ENCODE results near the gene C1orf210. TPM values are rescaled to one million over a fixed set of nuclear protein-coding genes. Genes with fewer than 3 reads are reported as not detected.

The C1orf210 gene
- total RNA-seq, 1 experiment from 2014 or later = 5.9 TPM

DNA sequence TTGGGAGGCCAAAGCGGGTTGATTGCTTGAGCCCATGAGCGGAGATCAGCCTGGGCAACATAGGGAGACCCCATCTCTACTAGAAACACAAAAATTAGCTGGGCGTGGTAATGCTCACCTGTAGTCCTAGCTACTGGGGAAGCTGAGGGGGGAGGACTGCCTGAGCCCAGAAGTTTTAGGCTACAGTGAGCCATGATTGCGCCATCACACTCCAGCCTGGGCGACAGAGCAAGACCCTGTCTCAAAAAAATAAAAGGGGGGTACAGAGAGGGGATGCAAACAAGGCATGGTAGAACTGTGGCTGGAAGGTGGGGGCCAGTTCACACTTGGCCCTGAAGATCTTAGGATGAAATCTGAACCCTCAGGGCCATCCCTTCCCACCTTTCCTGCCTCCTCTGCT lies 1.2 kb upstream of the C1orf210 start:
- peaks cover 3% of the 10 kb centered on the region for H3K27me3 Mint-ChIP-seq (ENCODE audit: low read depth)
- peaks cover 3% of the 10 kb centered on the region for H3K23me2 ChIP-seq (ENCODE audit: insufficient read length, low read depth, low read length, poor library complexity, severe bottlenecking)
- H3K79me2 ChIP-seq (ENCODE audit: insufficient read depth, low read length) = no peaks in the 10 kb centered on the region
- H3K4me2 ChIP-seq (ENCODE audit: insufficient read depth, insufficient read length, low read length) = no peak overlapping the region
- no peaks in the 10 kb centered on the region for H3K79me1 ChIP-seq (ENCODE audit: insufficient read depth, low read depth, low read length, poor library complexity, severe bottlenecking)
- H3K9me3 Mint-ChIP-seq = no peaks in the 10 kb centered on the region
- H2AK5ac ChIP-seq (ENCODE audit: insufficient read length, low read length) = no peak overlapping the region
- no peak overlapping the region for H2BK120ac ChIP-seq (ENCODE audit: low read depth, low read length, poor library complexity, severe bottlenecking)
- no peak overlapping the region for H2BK20ac ChIP-seq (ENCODE audit: low read depth, low read length, poor library complexity, severe bottlenecking)
- no peak overlapping the region for H2BK5ac ChIP-seq (ENCODE audit: insufficient read length, low read length)
- no peak overlapping the region for H4K5ac ChIP-seq (ENCODE audit: insufficient read length, low read depth, low read length)
- H3K27me3 ChIP-seq (ENCODE audit: insufficient read depth, low read length) = no peaks in the 10 kb centered on the region
- H3K4me1 ChIP-seq (ENCODE audit: insufficient read depth, low read length) = peaks cover 7% of the 10 kb centered on the region; the same call in 1 of the 2 replicates
- no peaks in the 10 kb centered on the region for H3K9me3 ChIP-seq (ENCODE audit: control insufficient read depth, low read depth, low read length)
- no CpG with 5 or more reads among the region's 5 CpGs for WGBS (ENCODE audit: extremely low coverage, insufficient read length, low lambda C conversion rate)
- peaks cover 0 to 5% (median 2%) of the 10 kb centered on the region in 3 experiments; a peak in 4 of 7 replicates for H3K36me3 Mint-ChIP-seq (ENCODE audit: insufficient read depth in 1 of 3, low read depth in 3 of 3)
- no peak for DNase-seq
- no peak overlapping the region for H3T11ph ChIP-seq (ENCODE audit: low read length)
- no peak overlapping the region for H4K8ac ChIP-seq (replicated peaks; ENCODE audit: insufficient read length, low read depth, low read length)
- H3K27ac ChIP-seq (ENCODE audit: insufficient read length, low read depth, low read length) = no peak overlapping the region
- peak overlapping the region in 1 of 3 experiments; percentile 40; a peak in 1 of 7 replicates for H3K27ac Mint-ChIP-seq
- H3K14ac ChIP-seq (ENCODE audit: insufficient read depth, low read length) = no peak overlapping the region
- no peak overlapping the region for H3K23ac ChIP-seq (ENCODE audit: insufficient read length, low read depth, low read length)
- no peak overlapping the region for H3K18ac ChIP-seq (ENCODE audit: insufficient read length, low read depth, low read length)
- H2AFZ ChIP-seq (ENCODE audit: low read length) = no peak overlapping the region
- H3K4me3 Mint-ChIP-seq = no peak overlapping the region
- H2BK12ac ChIP-seq (ENCODE audit: insufficient read length, low read depth, low read length) = no peak overlapping the region
- no peak overlapping the region for H4K91ac ChIP-seq (ENCODE audit: insufficient read length, low read depth, low read length)
- H3K4me1 Mint-ChIP-seq = peaks cover 24 to 27% of the 10 kb centered on the region in 2 experiments
- no peak overlapping the region for H3K9ac ChIP-seq (ENCODE audit: extremely low read depth, insufficient read length, low read length)
- no peak overlapping the region for H3K4ac ChIP-seq (ENCODE audit: low read depth, low read length)
- H3K56ac ChIP-seq (ENCODE audit: insufficient read length, low read depth, low read length) = no peak overlapping the region
- no peak overlapping the region for H2BK15ac ChIP-seq (ENCODE audit: low read depth, low read length)
- TF ChIP-seq, protein P1, sequence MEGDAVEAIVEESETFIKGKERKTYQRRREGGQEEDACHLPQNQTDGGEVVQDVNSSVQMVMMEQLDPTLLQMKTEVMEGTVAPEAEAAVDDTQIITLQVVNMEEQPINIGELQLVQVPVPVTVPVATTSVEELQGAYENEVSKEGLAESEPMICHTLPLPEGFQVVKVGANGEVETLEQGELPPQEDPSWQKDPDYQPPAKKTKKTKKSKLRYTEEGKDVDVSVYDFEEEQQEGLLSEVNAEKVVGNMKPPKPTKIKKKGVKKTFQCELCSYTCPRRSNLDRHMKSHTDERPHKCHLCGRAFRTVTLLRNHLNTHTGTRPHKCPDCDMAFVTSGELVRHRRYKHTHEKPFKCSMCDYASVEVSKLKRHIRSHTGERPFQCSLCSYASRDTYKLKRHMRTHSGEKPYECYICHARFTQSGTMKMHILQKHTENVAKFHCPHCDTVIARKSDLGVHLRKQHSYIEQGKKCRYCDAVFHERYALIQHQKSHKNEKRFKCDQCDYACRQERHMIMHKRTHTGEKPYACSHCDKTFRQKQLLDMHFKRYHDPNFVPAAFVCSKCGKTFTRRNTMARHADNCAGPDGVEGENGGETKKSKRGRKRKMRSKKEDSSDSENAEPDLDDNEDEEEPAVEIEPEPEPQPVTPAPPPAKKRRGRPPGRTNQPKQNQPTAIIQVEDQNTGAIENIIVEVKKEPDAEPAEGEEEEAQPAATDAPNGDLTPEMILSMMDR (conservative IDR thresholded peaks at IDR 0.05) = no peak
- H4K20me1 ChIP-seq (ENCODE audit: control insufficient read depth, insufficient read depth, insufficient read length) = no peaks in the 10 kb centered on the region

All from H9 (cell line).